A549 (cell line): ENCODE data around the gene RRAS2. TPM values are rescaled to one million over a fixed set of nuclear protein-coding genes. Genes with fewer than 3 reads are reported as not detected.

Source experiments
- ATAC-seq, 2 experiments: fragments of 200-7000 bp in 1 of 2; fragments of >200 bp in 1 of 2; cut with Nextera tagmentation in 1 of 2; cut with Tn5 transposase in 1 of 2; 3 replicates each; pipeline versions ENCODE4 v1.8.0 to v1.9.1; 2018 to 2020; ENCODE audit warnings: mild to moderate bottlenecking in 1 of 2, moderate library complexity in 1 of 2
- CTCF ChIA-PET: fragments of 300-600 bp; sonication (Branson Sonifier 250); formaldehyde crosslinking; extraction: SDS; loops from one replicate; lab custom pipeline; 2021; ENCODE audit warnings: antibody characterized with exemption, inconsistent platforms; lab: Yijun Ruan, JAX
- POLR2A ChIA-PET: fragments of 350-600 bp; formaldehyde crosslinking; extraction: SDS; loops from one replicate; lab custom pipeline; 2021; ENCODE audit warnings: antibody characterized with exemption, inconsistent platforms; lab: Yijun Ruan, JAX
- DNase-seq, 2 experiments: peaks; one replicate each; pipeline versions ENCODE4 v3.0.0 to v3.0.0-alpha.2; 2011 to 2016; ENCODE audit warnings: low read depth in 1 of 2, low spot score in 1 of 2
- FAIRE-seq: peaks from 2 replicates; lab custom pipeline; 2011; peaks lifted over from hg19 to GRCh38; lab: Jason Lieb, UNC
- H3K27ac ChIP-seq, 2 experiments: fragments of >200 bp; sonication (Bioruptor Twin); formaldehyde crosslinking; 3 replicates each; pipeline ENCODE4 v1.5.1; 2016 to 2017
- H3K4me1 ChIP-seq: fragments of >200 bp; sonication (Bioruptor Twin); formaldehyde crosslinking; 3 replicates; pipeline ENCODE4 v1.6.1; 2016
- H3K4me2 ChIP-seq: fragments of >200 bp; sonication (Bioruptor Twin); formaldehyde crosslinking; 3 replicates; pipeline ENCODE4 v1.6.1; 2016
- H3K4me3 ChIP-seq: fragments of >200 bp; sonication (Bioruptor Twin); formaldehyde crosslinking; 3 replicates; pipeline ENCODE4 v1.5.1; 2016
- H3K9me3 ChIP-seq: fragments of >200 bp; sonication (Bioruptor Twin); formaldehyde crosslinking; 3 replicates; pipeline ENCODE4 v1.6.1; 2016
- CBX2 ChIP-seq: fragments of 200-600 bp; sonication (generic); IDR thresholded peaks from 2 replicates; pipeline ENCODE4 v1.6.1; 2016; ENCODE audit warnings: low read depth, mild to moderate bottlenecking, borderline replicate concordance
- CTCF ChIP-seq: fragments of >200 bp; sonication (Bioruptor Twin); formaldehyde crosslinking; IDR thresholded peaks from 3 replicates; pipeline ENCODE4 v1.5.1; 2016
- ELK1 ChIP-seq: fragments of 150-350 bp; IDR thresholded peaks from 2 replicates; pipeline ENCODE4 v1.6.1; 2014; ENCODE audit warnings: low read depth, mild to moderate bottlenecking, low read length
- FOSB ChIP-seq: fragments of 250-450 bp; sonication (Bioruptor Pico); IDR thresholded peaks from 2 replicates; pipeline ENCODE4 v1.5.0; 2020; ENCODE audit warnings: mild to moderate bottlenecking, moderate library complexity
- FOSL2 ChIP-seq, 2 experiments: fragments of 450-650 bp in 1 of 2; fragments of >200 bp in 1 of 2; sonication (Bioruptor Twin) in 1 of 2; formaldehyde crosslinking; IDR thresholded peaks; 2 replicates each; pipeline versions ENCODE4 v1.5.0 to v1.6.1; 2016 to 2020; ENCODE audit warnings: mild to moderate bottlenecking in 1 of 2, moderate library complexity in 1 of 2
- HEYL ChIP-seq: fragments of 250-450 bp; sonication (Bioruptor Pico); IDR thresholded peaks from 2 replicates; pipeline ENCODE4 v1.8.0; 2021; ENCODE audit warnings: mild to moderate bottlenecking, moderate library complexity
- HOXA7 ChIP-seq: fragments of 250-450 bp; sonication (Bioruptor Pico); IDR thresholded peaks from 2 replicates; pipeline ENCODE4 v1.5.0; 2020; ENCODE audit warnings: mild to moderate bottlenecking, moderate library complexity
- JUNB ChIP-seq: fragments of >200 bp; sonication (Bioruptor Twin); formaldehyde crosslinking; IDR thresholded peaks from 2 replicates; pipeline ENCODE4 v1.6.1; 2016
- KDM5A ChIP-seq: fragments of 200-600 bp; sonication (generic); IDR thresholded peaks from 2 replicates; pipeline ENCODE4 v1.6.1; 2016; ENCODE audit warnings: antibody characterized with exemption, mild to moderate bottlenecking
- MAZ ChIP-seq: fragments of 150-350 bp; IDR thresholded peaks from 2 replicates; pipeline ENCODE4 v1.6.1; 2014; ENCODE audit warnings: antibody characterized with exemption, low read depth, low read length, borderline replicate concordance
- PBX3 ChIP-seq: IDR thresholded peaks from 2 replicates; pipeline ENCODE4 v1.6.1; 2012
- POLR2A ChIP-seq: IDR thresholded peaks from 2 replicates; pipeline ENCODE4 v1.6.1; 2012; ENCODE audit warnings: mild to moderate bottlenecking, low read length
- POLR2AphosphoS2 ChIP-seq: conservative IDR thresholded peaks from 2 replicates; pipeline ENCODE4 v1.6.1; 2012; ENCODE audit warnings: low read length, improper control_type of control experiment, inconsistent platforms
- REST ChIP-seq: fragments of 200-600 bp; sonication (generic); IDR thresholded peaks from 2 replicates; pipeline ENCODE4 v1.6.1; 2016; ENCODE audit warnings: antibody characterized with exemption, mild to moderate bottlenecking, moderate library complexity
- RFX5 ChIP-seq: fragments of 450-650 bp; IDR thresholded peaks from 2 replicates; pipeline ENCODE4 v1.7.1; 2014; ENCODE audit warnings: antibody characterized with exemption, mild to moderate bottlenecking, moderate library complexity
- SMC3 ChIP-seq: fragments of >200 bp; sonication (Bioruptor Twin); formaldehyde crosslinking; IDR thresholded peaks from 3 replicates; pipeline ENCODE4 v1.6.1; 2018; ENCODE audit warnings: inconsistent platforms
- SREBF2 ChIP-seq: fragments of 450-650 bp; IDR thresholded peaks from 2 replicates; pipeline ENCODE4 v1.6.1; 2014; ENCODE audit warnings: mild to moderate bottlenecking, moderate library complexity
- WGBS: methylation state at CpG from one replicate; pipeline ENCODE4 v1.1.6; 2017; ENCODE audit errors: missing lambda C conversion rate; 5-methylcytosine and 5-hydroxymethylcytosine counted together
- polyA plus RNA-seq, 4 experiments: library from polyadenylated mRNA; depleted of rRNA in 3 of 4; stranded (reverse); fragments of >200 nt; fragmentation: RNase III in 1 of 4; extraction: RNeasy Plus Mini Kit Qiagen cat#74134 plus additional on column Dnase treatment in 1 of 4; gene quantifications; 2 replicates in 3 of 4; 3 replicates in 1 of 4; pipeline ENCODE4 v1.2.3, GENCODE V29; 2011 to 2017
- TF ChIP-seq, protein P1 (sequence below): fragments of 250-450 bp; sonication (Bioruptor Pico); IDR thresholded peaks from 2 replicates; pipeline ENCODE4 v1.5.0; 2020; ENCODE audit warnings: low read depth, mild to moderate bottlenecking, moderate library complexity
- TF ChIP-seq, protein P2 (sequence below): IDR thresholded peaks from 2 replicates; pipeline ENCODE4 v1.6.1; 2012; ENCODE audit warnings: low read depth, borderline replicate concordance
- TF ChIP-seq, protein P3 (sequence below): fragments of >200 bp; sonication (Bioruptor Twin); formaldehyde crosslinking; IDR thresholded peaks from 3 replicates; pipeline ENCODE4 v1.6.1; 2016

RRAS2 gene
- polyA plus RNA-seq, 2 of the 4 experiments (the other 2 are of a cell fraction), result 37.9 to 48.2 TPM

DNA sequence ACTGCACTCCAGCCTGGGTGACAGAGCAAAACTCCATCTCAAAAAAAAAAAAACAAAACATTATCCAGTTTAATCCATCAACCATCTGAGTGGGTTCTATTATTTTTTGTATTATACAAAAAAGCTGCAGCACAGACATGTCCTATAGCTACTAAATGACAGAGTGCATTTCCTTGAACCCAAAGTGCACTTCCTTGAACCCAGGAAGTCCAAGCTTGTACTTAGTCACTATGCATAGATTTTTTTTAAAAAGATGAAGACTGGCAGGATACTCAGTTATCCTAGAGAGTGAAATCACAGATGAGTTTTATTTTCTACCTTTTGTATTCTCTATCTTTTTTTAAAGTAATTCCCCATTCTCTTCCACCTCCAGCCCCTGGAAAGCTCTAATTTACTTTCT, 8.0 kb upstream of the RRAS2 start (continued):
- TF ChIP-seq ELK1, result no peak
- no peak for TF ChIP-seq MAZ
- TF ChIP-seq, protein P1, sequence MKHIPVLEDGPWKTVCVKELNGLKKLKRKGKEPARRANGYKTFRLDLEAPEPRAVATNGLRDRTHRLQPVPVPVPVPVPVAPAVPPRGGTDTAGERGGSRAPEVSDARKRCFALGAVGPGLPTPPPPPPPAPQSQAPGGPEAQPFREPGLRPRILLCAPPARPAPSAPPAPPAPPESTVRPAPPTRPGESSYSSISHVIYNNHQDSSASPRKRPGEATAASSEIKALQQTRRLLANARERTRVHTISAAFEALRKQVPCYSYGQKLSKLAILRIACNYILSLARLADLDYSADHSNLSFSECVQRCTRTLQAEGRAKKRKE, result no peak
- TF ChIP-seq HOXA7, result no peak

GRCh38 chr11:14364322-14364721, 5.3 kb upstream of the RRAS2 start:
- H3K4me2 ChIP-seq, result no peak overlapping the region
- H3K9me3 ChIP-seq, result no peaks in the 10 kb centered on the region
- no peaks in the 10 kb centered on the region for H3K4me1 ChIP-seq
- DNase-seq (no peak), FAIRE-seq (no peak), ATAC-seq (no peak)
- no peak overlapping the region for H3K4me3 ChIP-seq
- ChIA-PET POLR2A (no interaction called here), CTCF (interaction anchor here (1.0 to 1.4 kb wide), 2 partner anchors 64 to 92 kb away, joined by 3 to 4 read pairs; no protein-coding TSS in a partner anchor)
- H3K27ac ChIP-seq, result no peak overlapping the region
- WGBS, result 92% methylated on average over 5 of the region's 5 CpGs
- TF ChIP-seq POLR2A (no peak), REST (no peak), FOSL2 (IDR thresholded peaks at IDR 0.05) (no peak), FOSL2 (CRISPR knock-in tag; IDR thresholded peaks at IDR 0.05) (no peak), JUNB (no peak), SMC3 (no peak), CTCF (no peak), HEYL (no peak), SREBF2 (no peak), KDM5A (no peak)
- TF ChIP-seq, protein P2, sequence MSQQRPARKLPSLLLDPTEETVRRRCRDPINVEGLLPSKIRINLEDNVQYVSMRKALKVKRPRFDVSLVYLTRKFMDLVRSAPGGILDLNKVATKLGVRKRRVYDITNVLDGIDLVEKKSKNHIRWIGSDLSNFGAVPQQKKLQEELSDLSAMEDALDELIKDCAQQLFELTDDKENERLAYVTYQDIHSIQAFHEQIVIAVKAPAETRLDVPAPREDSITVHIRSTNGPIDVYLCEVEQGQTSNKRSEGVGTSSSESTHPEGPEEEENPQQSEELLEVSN, result no peak

- Histone ChIP-seq H3K4me2 (no peak overlapping the region), H3K4me3 (no peak overlapping the region), H3K9me3 (no peaks in the 10 kb centered on the region), H3K4me1 (peaks cover under 1% of the 10 kb centered on the region; the same call in 1 of the 3 replicates), H3K27ac (no peak overlapping the region)
- no peak for DNase-seq
- ATAC-seq, result no peak
- 98% methylated on average over 3 of the region's 3 CpGs for WGBS
- CTCF ChIA-PET, result interaction anchor here (0.8 to 2.4 kb wide), 6 partner anchors 12 to 62 kb away, joined by 3 to 12 read pairs (median 4); no protein-coding TSS in a partner anchor
- POLR2A ChIA-PET, result no interaction called here
- FAIRE-seq, result no peak
- TF ChIP-seq, protein P3, sequence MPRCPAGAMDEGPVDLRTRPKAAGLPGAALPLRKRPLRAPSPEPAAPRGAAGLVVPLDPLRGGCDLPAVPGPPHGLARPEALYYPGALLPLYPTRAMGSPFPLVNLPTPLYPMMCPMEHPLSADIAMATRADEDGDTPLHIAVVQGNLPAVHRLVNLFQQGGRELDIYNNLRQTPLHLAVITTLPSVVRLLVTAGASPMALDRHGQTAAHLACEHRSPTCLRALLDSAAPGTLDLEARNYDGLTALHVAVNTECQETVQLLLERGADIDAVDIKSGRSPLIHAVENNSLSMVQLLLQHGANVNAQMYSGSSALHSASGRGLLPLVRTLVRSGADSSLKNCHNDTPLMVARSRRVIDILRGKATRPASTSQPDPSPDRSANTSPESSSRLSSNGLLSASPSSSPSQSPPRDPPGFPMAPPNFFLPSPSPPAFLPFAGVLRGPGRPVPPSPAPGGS, result no peak
- TF ChIP-seq, protein P1, result no peak
- TF ChIP-seq MAZ (no peak), CBX2 (no peak), POLR2AphosphoS2 (no peak), FOSB (CRISPR knock-in tag) (no peak), RFX5 (no peak), PBX3 (no peak), CTCF (no peak)
These were observed 3.6 kb upstream of the RRAS2 start for GRCh38 chr11:14362611-14363010.
